H9 (cell line): ENCODE results near the gene NOS3. TPM values are rescaled to one million over a fixed set of nuclear protein-coding genes. Genes with fewer than 3 reads are reported as not detected.
A peak's percentile ranks its signal among the peaks of the same experiment; 100 is the strongest.

ENCODE experiments used
- DNase-seq: peaks from one replicate; pipeline ENCODE4 v3.0.0-alpha.2; 2017
- H2AFZ ChIP-seq: one replicate; pipeline ENCODE4 v1.6.1; 2013; ENCODE audit warnings: mild to moderate bottlenecking, low read length, control low read depth, moderate library complexity
- H2AK5ac ChIP-seq: 2 replicates; pipeline ENCODE4 v1.6.1; 2013; ENCODE audit warnings: low read length, control low read depth, mixed read lengths; ENCODE audit not compliant: insufficient read length
- H2BK120ac ChIP-seq: one replicate; pipeline ENCODE4 v1.6.1; 2013; ENCODE audit warnings: low read depth, mild to moderate bottlenecking, low read length, control low read depth, inconsistent platforms; ENCODE audit not compliant: poor library complexity, severe bottlenecking
- H2BK12ac ChIP-seq: 2 replicates; pipeline ENCODE4 v1.6.1; 2013; ENCODE audit warnings: low read length, control low read depth, mixed read lengths, low read depth; ENCODE audit not compliant: insufficient read length
- H2BK15ac ChIP-seq: 2 replicates; pipeline ENCODE4 v1.6.1; 2013; ENCODE audit warnings: low read depth, low read length, control low read depth
- H2BK20ac ChIP-seq: one replicate; pipeline ENCODE4 v1.6.1; 2013; ENCODE audit warnings: low read depth, mild to moderate bottlenecking, low read length, control low read depth, inconsistent platforms; ENCODE audit not compliant: poor library complexity, severe bottlenecking
- H2BK5ac ChIP-seq: 2 replicates; pipeline ENCODE4 v1.6.1; 2013; ENCODE audit warnings: low read length, control low read depth, mixed read lengths; ENCODE audit not compliant: insufficient read length
- H3K14ac ChIP-seq: 2 replicates; pipeline ENCODE4 v1.6.1; 2013; ENCODE audit warnings: low read length, control low read depth; ENCODE audit not compliant: insufficient read depth
- H3K18ac ChIP-seq: 2 replicates; pipeline ENCODE4 v1.6.1; 2013; ENCODE audit warnings: low read depth, mild to moderate bottlenecking, mixed read lengths, low read length, control low read depth; ENCODE audit not compliant: insufficient read length
- H3K23ac ChIP-seq: 2 replicates; pipeline ENCODE4 v1.6.1; 2013; ENCODE audit warnings: low read length, control low read depth, mixed read lengths, low read depth; ENCODE audit not compliant: insufficient read length
- H3K23me2 ChIP-seq: 2 replicates; pipeline ENCODE4 v1.6.1; 2013; ENCODE audit warnings: low read depth, mild to moderate bottlenecking, mixed read lengths, low read length, control low read depth; ENCODE audit not compliant: insufficient read length, poor library complexity, severe bottlenecking
- H3K27ac ChIP-seq: 2 replicates; pipeline ENCODE4 v1.5.1; 2013; ENCODE audit warnings: low read length, control low read depth, mixed read lengths, low read depth; ENCODE audit not compliant: insufficient read length
- H3K27me3 ChIP-seq: 2 replicates; pipeline ENCODE4 v1.6.1; 2013; ENCODE audit warnings: low read length, control low read depth, inconsistent platforms; ENCODE audit not compliant: insufficient read depth
- H3K4ac ChIP-seq: 2 replicates; pipeline ENCODE4 v1.6.1; 2013; ENCODE audit warnings: low read depth, mild to moderate bottlenecking, control low read depth, inconsistent platforms, low read length, moderate library complexity
- H3K4me1 ChIP-seq: 2 replicates; pipeline ENCODE4 v1.6.1; 2013; ENCODE audit warnings: low read length, control low read depth, inconsistent platforms; ENCODE audit not compliant: insufficient read depth
- H3K4me2 ChIP-seq: 2 replicates; pipeline ENCODE4 v1.6.1; 2013; ENCODE audit warnings: low read length, control low read depth, mixed read lengths; ENCODE audit not compliant: insufficient read length, insufficient read depth
- H3K56ac ChIP-seq: 2 replicates; pipeline ENCODE4 v1.6.1; 2013; ENCODE audit warnings: low read depth, mild to moderate bottlenecking, mixed read lengths, low read length, control low read depth; ENCODE audit not compliant: insufficient read length
- H3K79me1 ChIP-seq: 2 replicates; pipeline ENCODE4 v1.6.1; 2013; ENCODE audit warnings: low read depth, mild to moderate bottlenecking, moderate library complexity, low read length, control low read depth, inconsistent platforms; ENCODE audit not compliant: insufficient read depth, poor library complexity, severe bottlenecking
- H3K79me2 ChIP-seq: 2 replicates; pipeline ENCODE4 v1.6.1; 2013; ENCODE audit warnings: low read length, control low read depth, inconsistent platforms; ENCODE audit not compliant: insufficient read depth
- H3K9ac ChIP-seq: 2 replicates; pipeline ENCODE4 v1.6.1; 2013; ENCODE audit warnings: low read length, control low read depth, mixed read lengths; ENCODE audit not compliant: insufficient read length; ENCODE audit errors: extremely low read depth
- H3K9me3 ChIP-seq: one replicate; pipeline ENCODE4 v1.6.1; 2013; ENCODE audit warnings: low read depth, low read length, inconsistent platforms; ENCODE audit not compliant: control insufficient read depth
- H3T11ph ChIP-seq: one replicate; pipeline ENCODE4 v1.6.1; 2013; ENCODE audit warnings: mild to moderate bottlenecking, low read length, control low read depth, inconsistent platforms
- H4K20me1 ChIP-seq: one replicate; pipeline ENCODE4 v1.6.1; 2013; ENCODE audit not compliant: control insufficient read depth, insufficient read length, insufficient read depth
- H4K5ac ChIP-seq: 2 replicates; pipeline ENCODE4 v1.6.1; 2013; ENCODE audit warnings: low read depth, mild to moderate bottlenecking, mixed read lengths, low read length, control low read depth; ENCODE audit not compliant: insufficient read length
- H4K8ac ChIP-seq: replicated peaks from 2 replicates; pipeline ENCODE4 v1.6.1; 2013; ENCODE audit warnings: low read length, control low read depth, mixed read lengths, low read depth; ENCODE audit not compliant: insufficient read length
- H4K91ac ChIP-seq: 2 replicates; pipeline ENCODE4 v1.6.1; 2013; ENCODE audit warnings: low read depth, mild to moderate bottlenecking, moderate library complexity, mixed read lengths, low read length, control low read depth; ENCODE audit not compliant: insufficient read length
- H3K27ac Mint-ChIP-seq, 3 experiments: 2 replicates in 2 of 3; 3 replicates in 1 of 3; pipeline ENCODE4 v1.8.0; 2020 to 2021; ENCODE audit warnings: mixed read lengths in 3 of 3, mild to moderate bottlenecking in 1 of 3, moderate library complexity in 1 of 3
- H3K27me3 Mint-ChIP-seq: 2 replicates; pipeline ENCODE4 v1.8.0; 2021; ENCODE audit warnings: low read depth, mild to moderate bottlenecking, moderate library complexity, mixed read lengths
- H3K36me3 Mint-ChIP-seq, 3 experiments: 2 replicates in 2 of 3; 3 replicates in 1 of 3; pipeline ENCODE4 v1.8.0; 2020 to 2021; ENCODE audit warnings: low read depth in 3 of 3, mixed read lengths in 3 of 3; ENCODE audit not compliant: insufficient read depth in 1 of 3
- H3K4me1 Mint-ChIP-seq, 2 experiments: 2 replicates each; pipeline ENCODE4 v1.8.0; 2020; ENCODE audit warnings: mixed read lengths in 2 of 2
- H3K4me3 Mint-ChIP-seq, 2 experiments: 2 replicates in 1 of 2; 3 replicates in 1 of 2; pipeline ENCODE4 v1.8.0; 2020 to 2021; ENCODE audit warnings: mild to moderate bottlenecking in 2 of 2, mixed read lengths in 2 of 2, moderate library complexity in 1 of 2
- H3K9me3 Mint-ChIP-seq, 2 experiments: 2 replicates in 1 of 2; 3 replicates in 1 of 2; pipeline ENCODE4 v1.8.0; 2020; ENCODE audit warnings: mild to moderate bottlenecking in 2 of 2, mixed read lengths in 2 of 2, moderate library complexity in 1 of 2
- WGBS: extraction: QIAGEN DNeasy Blood & Tissue Kit; methylation state at CpG from one replicate; pipeline ENCODE4 v1.1.7; 2013; ENCODE audit warnings: missing lambda C conversion rate, low lambda C conversion rate, mixed read lengths; ENCODE audit not compliant: insufficient read length; ENCODE audit errors: extremely low coverage; 5-methylcytosine and 5-hydroxymethylcytosine counted together
- total RNA-seq: library from RNA; stranded (reverse); gene quantifications from 2 replicates; pipeline ENCODE4 v1.2.1, GENCODE V29; 2021
- TF ChIP-seq, protein P1 (sequence below): fragments of 200-600 bp; sonication (generic); conservative IDR thresholded peaks from 3 replicates; pipeline ENCODE4 v1.8.0; 2021; ENCODE audit warnings: antibody characterized with exemption, mild to moderate bottlenecking

The NOS3 gene
- total RNA-seq, 1 experiment from 2014 or later = 4.5 TPM

DNA sequence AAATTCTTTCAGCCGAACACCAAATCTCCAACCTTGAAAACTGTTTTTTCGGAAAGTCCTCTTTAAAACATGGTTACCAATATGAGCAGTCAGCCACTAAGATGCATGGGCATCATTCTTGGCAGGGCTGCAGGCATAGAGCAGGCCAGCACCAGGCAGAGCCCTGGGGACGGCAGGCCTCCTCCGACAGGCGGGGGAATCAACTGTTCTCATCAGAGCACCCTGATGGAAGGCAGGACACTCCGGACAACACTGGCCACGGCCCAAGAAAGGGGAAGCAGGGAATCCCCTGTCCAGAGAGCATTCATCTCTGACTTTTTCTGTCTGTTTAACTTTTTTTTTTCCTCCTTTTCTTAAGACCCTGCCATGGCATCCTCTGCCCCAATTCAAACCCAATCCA is 1.4 kb upstream of the NOS3 start:
- DNase-seq = peak; percentile 19
- no peak overlapping the region for H2BK5ac ChIP-seq
- Mint-ChIP-seq H3K27me3 (peaks cover 43% of the 10 kb centered on the region), H3K4me3 (no peak overlapping the region; a peak in 1 of 5 replicates), H3K4me1 (peaks cover 14 to 37% of the 10 kb centered on the region in 2 experiments), H3K36me3 (peaks cover 0 to 12% (median 5%) of the 10 kb centered on the region in 3 experiments; a peak in 4 of 7 replicates), H3K9me3 (peaks cover 9 to 15% of the 10 kb centered on the region in 2 experiments), H3K27ac (no peak overlapping the region)
- no peaks in the 10 kb centered on the region; the same call in 1 of the 2 replicates for H3K27me3 ChIP-seq
- no peak overlapping the region for H2AFZ ChIP-seq
- no peaks in the 10 kb centered on the region for H3K9me3 ChIP-seq
- TF ChIP-seq, protein P1, sequence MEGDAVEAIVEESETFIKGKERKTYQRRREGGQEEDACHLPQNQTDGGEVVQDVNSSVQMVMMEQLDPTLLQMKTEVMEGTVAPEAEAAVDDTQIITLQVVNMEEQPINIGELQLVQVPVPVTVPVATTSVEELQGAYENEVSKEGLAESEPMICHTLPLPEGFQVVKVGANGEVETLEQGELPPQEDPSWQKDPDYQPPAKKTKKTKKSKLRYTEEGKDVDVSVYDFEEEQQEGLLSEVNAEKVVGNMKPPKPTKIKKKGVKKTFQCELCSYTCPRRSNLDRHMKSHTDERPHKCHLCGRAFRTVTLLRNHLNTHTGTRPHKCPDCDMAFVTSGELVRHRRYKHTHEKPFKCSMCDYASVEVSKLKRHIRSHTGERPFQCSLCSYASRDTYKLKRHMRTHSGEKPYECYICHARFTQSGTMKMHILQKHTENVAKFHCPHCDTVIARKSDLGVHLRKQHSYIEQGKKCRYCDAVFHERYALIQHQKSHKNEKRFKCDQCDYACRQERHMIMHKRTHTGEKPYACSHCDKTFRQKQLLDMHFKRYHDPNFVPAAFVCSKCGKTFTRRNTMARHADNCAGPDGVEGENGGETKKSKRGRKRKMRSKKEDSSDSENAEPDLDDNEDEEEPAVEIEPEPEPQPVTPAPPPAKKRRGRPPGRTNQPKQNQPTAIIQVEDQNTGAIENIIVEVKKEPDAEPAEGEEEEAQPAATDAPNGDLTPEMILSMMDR = no peak
- H3K23ac ChIP-seq = no peak overlapping the region
- H3K23me2 ChIP-seq = no peaks in the 10 kb centered on the region
- no peaks in the 10 kb centered on the region for H4K20me1 ChIP-seq
- H3K14ac ChIP-seq = no peak overlapping the region
- no peak overlapping the region for H2BK15ac ChIP-seq
- H2BK20ac ChIP-seq = no peak overlapping the region
- H4K8ac ChIP-seq = no peak overlapping the region
- H2AK5ac ChIP-seq = no peak overlapping the region
- no peak overlapping the region for H3K4me2 ChIP-seq
- no peak overlapping the region for H4K5ac ChIP-seq
- no peak overlapping the region for H4K91ac ChIP-seq
- no peaks in the 10 kb centered on the region for H3K79me2 ChIP-seq
- H3T11ph ChIP-seq = no peak overlapping the region
- H2BK120ac ChIP-seq = no peak overlapping the region
- H3K4me1 ChIP-seq = no peaks in the 10 kb centered on the region; the same call in none of the 2 replicates
- H3K56ac ChIP-seq = no peak overlapping the region
- H3K18ac ChIP-seq = no peak overlapping the region
- H3K4ac ChIP-seq = no peak overlapping the region
- H3K79me1 ChIP-seq = no peaks in the 10 kb centered on the region
- no peak overlapping the region for H2BK12ac ChIP-seq
- H3K9ac ChIP-seq = no peak overlapping the region
- WGBS = no CpG with 5 or more reads among the region's 7 CpGs
- H3K27ac ChIP-seq = no peak overlapping the region
